Thyroid gland (tissue), 4 donors: ENCODE measurements around the gene NDUFS8. TPM values are rescaled to one million over a fixed set of nuclear protein-coding genes. Genes with fewer than 3 reads are reported as not detected.

ENCODE experiments used
- DNase-seq, 2 donors: peaks; one replicate each; pipeline ENCODE4 v3.0.0-alpha.2; 2019
- H3K27ac ChIP-seq, 3 donors: fragments of 200-600 bp; sonication (generic); 1 replicate in 2 of 3; 2 replicates in 1 of 3; pipeline ENCODE4 v1.5.1; 2016 to 2019; ENCODE audit warnings: mild to moderate bottlenecking in 1 of 3, moderate library complexity in 1 of 3
- H3K27me3 ChIP-seq: fragments of 200-600 bp; sonication (generic); one replicate; pipeline ENCODE4 v1.5.1; 2019
- H3K36me3 ChIP-seq, 2 donors: fragments of 200-600 bp; sonication (generic); one replicate each; pipeline ENCODE4 v1.5.1; 2016 to 2019
- H3K4me1 ChIP-seq, 2 donors: fragments of 200-600 bp; sonication (generic); one replicate each; pipeline ENCODE4 v1.5.1; 2017 to 2019
- H3K4me3 ChIP-seq, 3 donors: fragments of 200-600 bp; sonication (generic); replicated peaks in 1 of 3; 1 replicate in 2 of 3; 2 replicates in 1 of 3; pipeline ENCODE4 v1.5.1; 2016; ENCODE audit warnings: mild to moderate bottlenecking in 1 of 3
- H3K9me3 ChIP-seq: fragments of 200-600 bp; sonication (generic); one replicate; pipeline ENCODE4 v1.5.1; 2017
- POLR2A ChIP-seq, 2 donors: fragments of 450-650 bp; IDR thresholded peaks; one replicate each; pipeline ENCODE4 v1.6.1; 2017; ENCODE audit warnings: antibody characterized with exemption in 2 of 2, mild to moderate bottlenecking in 2 of 2, moderate library complexity in 1 of 2
- WGBS, 2 donors: methylation state at CpG; one replicate each; pipeline ENCODE4 v1.1.5; 2017; 5-methylcytosine and 5-hydroxymethylcytosine counted together
- intact Hi-C: fragments of 100-400 bp; cut with DNase I; formaldehyde crosslinking; loops from one replicate; pipeline ENCODE4 v1.15.1; 2023
- total RNA-seq, 4 donors: library from RNA; depleted of rRNA; stranded (reverse); fragments of >200 nt; gene quantifications; one replicate each; pipeline ENCODE4 v1.2.3, GENCODE V29; 2016
- TF ChIP-seq, protein P1 (sequence below), 6 experiments: fragments of 200-600 bp in 3 of 6; fragments of 450-650 bp in 3 of 6; sonication (generic) in 3 of 6; IDR thresholded peaks; one replicate each; pipeline ENCODE4 v1.5.1; 2016 to 2019; ENCODE audit warnings: antibody characterized with exemption in 6 of 6, mild to moderate bottlenecking in 2 of 6, inconsistent platforms in 1 of 6, moderate library complexity in 1 of 6

Gene NDUFS8
- total RNA-seq, 4 donors from 2014 or later, result 222 to 310 (median 254) TPM

DNA sequence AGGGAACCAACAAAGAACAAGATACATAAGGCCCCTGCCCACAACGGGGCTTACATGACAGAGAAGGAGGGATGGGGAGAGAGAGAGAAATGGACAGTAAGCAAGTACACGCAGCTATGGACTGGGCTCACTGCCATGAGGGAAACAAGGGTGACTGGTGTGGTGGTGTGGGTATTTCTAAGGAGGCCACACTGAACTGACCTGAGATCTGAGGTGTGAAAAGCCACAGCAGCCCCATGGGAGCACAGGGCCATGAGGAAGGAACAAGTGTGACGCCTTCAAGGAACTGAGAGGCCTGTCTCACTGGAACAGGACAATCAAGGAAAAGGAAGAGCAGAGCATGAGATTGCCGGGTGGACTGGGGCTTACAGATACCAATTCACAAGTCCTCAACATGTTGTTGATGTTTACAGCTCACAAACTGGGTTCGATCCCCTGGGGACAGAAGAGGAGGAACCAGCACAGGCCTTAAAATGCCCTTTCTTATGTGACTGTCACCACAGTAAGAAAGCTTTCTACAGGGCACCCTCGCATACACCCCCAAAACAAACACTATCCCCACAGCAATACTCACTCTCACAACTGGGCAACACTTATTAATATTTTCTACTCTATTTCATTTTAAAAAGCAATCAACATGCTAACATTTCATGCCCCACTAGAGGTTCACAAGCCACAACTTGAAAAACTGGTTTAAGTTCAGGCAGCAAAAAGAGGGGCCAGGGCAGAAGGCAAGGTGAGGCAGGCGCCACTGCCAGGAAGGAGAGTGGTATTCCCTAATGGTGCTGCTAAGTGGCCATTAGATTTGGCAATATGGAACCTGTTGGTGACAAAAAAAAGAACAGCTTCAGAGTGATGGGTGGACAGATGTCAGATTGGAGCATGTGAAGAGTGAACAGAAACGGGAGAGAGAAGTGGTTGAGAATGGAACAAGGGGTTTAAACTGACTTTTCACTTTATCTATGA, 47.4 kb downstream of the NDUFS8 start:
- no peaks in the 10 kb centered on the region for H3K27me3 ChIP-seq
- TF ChIP-seq POLR2A (IDR thresholded peaks at IDR 0.05), result no peak
- TF ChIP-seq, protein P1, sequence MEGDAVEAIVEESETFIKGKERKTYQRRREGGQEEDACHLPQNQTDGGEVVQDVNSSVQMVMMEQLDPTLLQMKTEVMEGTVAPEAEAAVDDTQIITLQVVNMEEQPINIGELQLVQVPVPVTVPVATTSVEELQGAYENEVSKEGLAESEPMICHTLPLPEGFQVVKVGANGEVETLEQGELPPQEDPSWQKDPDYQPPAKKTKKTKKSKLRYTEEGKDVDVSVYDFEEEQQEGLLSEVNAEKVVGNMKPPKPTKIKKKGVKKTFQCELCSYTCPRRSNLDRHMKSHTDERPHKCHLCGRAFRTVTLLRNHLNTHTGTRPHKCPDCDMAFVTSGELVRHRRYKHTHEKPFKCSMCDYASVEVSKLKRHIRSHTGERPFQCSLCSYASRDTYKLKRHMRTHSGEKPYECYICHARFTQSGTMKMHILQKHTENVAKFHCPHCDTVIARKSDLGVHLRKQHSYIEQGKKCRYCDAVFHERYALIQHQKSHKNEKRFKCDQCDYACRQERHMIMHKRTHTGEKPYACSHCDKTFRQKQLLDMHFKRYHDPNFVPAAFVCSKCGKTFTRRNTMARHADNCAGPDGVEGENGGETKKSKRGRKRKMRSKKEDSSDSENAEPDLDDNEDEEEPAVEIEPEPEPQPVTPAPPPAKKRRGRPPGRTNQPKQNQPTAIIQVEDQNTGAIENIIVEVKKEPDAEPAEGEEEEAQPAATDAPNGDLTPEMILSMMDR (IDR thresholded peaks at IDR 0.05), result peak in 3 of 6 experiments; percentile 5 to 30 (median 18)
- H3K9me3 ChIP-seq, result no peaks in the 10 kb centered on the region
- H3K4me3 ChIP-seq, result no peak overlapping the region
- peak; percentile 57 to 59 for DNase-seq
- peak overlapping the region; percentile 41 to 62 (median 54) for H3K27ac ChIP-seq
- 54 to 60% methylated on average over 8 of the region's 8 CpGs for WGBS, 2 donors
- intact Hi-C loops, result no loop called here
- peaks cover 2 to 10% of the 10 kb centered on the region in 2 donors for H3K36me3 ChIP-seq
- peaks cover 33 to 44% of the 10 kb centered on the region in 2 donors for H3K4me1 ChIP-seq

DNA sequence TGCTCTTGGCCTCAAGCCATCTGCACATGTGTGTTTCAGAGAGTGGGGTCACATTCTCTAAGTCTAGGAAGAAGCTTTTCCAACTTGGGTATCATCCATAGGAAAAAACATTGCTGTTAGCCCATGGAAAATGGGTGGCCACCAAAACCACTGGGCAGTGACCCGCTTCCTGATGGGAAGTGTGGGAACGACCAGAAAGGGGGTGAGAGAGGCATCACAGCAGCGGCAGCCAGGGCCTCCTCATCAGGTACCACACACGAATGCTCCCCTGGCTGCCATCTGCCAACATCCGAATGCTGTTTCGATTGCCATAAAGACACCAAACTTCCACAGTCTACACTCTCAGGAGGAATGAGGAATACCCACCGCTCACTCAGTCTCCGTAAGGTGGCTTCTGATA, 50.4 kb downstream of the NDUFS8 start:
- DNase-seq, result no peak
- H3K4me1 ChIP-seq, result peaks cover 40 to 56% of the 10 kb centered on the region in 2 donors

DNA sequence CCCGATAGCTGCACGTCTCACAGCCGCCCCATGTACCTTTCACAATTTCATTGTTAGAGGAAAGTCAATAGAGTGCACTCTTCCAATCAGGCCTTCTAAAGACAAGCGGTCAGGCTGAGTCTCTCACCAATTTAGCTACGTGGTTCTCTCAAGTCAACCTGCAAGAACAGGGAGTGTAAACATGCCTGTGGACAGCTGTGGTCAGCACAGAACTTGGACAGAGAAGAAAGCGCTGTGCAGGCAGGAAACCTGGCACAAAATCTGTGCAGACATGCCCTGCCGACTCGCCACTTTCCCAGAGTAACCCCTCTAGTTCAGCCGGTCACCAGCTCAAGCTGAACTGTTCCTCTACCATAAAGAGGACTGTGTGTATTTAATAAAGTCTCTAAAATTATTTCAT, 51.2 kb downstream of the NDUFS8 start:
- peaks cover 0 to 7% of the 10 kb centered on the region in 2 donors for H3K36me3 ChIP-seq
- peak overlapping the region; percentile 71 to 86 (median 80) for H3K27ac ChIP-seq
- no peak overlapping the region for H3K4me3 ChIP-seq
- DNase-seq, result peak; percentile 88 to 90
- H3K9me3 ChIP-seq, result no peaks in the 10 kb centered on the region
- TF ChIP-seq, protein P1 (IDR thresholded peaks at IDR 0.05), result no peak
- TF ChIP-seq POLR2A (IDR thresholded peaks at IDR 0.05), result peak in 1 of 2 donors; percentile 44
- intact Hi-C loops, result no loop called here
- H3K4me1 ChIP-seq, result peaks cover 40 to 56% of the 10 kb centered on the region in 2 donors
- 15 to 48% methylated on average over 9 of the region's 9 CpGs for whole genome bisulfite sequencing, 2 donors
- H3K27me3 ChIP-seq, result no peaks in the 10 kb centered on the region

More for the DNA sequence above, 50.4 kb downstream of the NDUFS8 start:
- Histone ChIP-seq H3K36me3 (peaks cover 0 to 7% of the 10 kb centered on the region in 2 donors), H3K9me3 (no peaks in the 10 kb centered on the region), H3K27ac (peak overlapping the region; percentile 71 to 83 (median 80)), H3K4me3 (no peak overlapping the region), H3K27me3 (no peaks in the 10 kb centered on the region)
- TF ChIP-seq, protein P1 (IDR thresholded peaks at IDR 0.05), result no peak
- TF ChIP-seq POLR2A (IDR thresholded peaks at IDR 0.05), result no peak
- intact Hi-C loops, result no loop called here
- 87 to 89% methylated on average over 8 of the region's 8 CpGs for WGBS, 2 donors

DNA sequence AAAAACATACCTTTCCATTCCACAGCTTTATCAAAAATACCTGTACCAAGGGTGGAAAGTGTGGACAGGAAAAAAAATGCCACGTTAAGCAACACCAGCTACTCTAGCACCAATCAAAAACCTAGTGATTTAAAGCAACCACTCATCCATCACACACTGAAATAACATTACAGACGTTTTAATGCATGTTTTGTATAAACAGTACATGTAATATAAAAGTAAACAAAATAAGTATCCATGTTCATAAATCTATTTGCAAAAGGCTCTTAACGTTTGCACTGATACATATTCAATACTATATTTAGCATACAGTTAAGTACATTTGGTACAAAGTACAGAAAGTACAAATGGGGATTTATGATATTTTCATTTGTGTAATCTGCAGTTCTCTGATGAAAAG, 52.0 kb downstream of the NDUFS8 start:
- TF ChIP-seq, protein P1 (IDR thresholded peaks at IDR 0.05), result no peak
- no peak for TF ChIP-seq POLR2A (IDR thresholded peaks at IDR 0.05)
- Histone ChIP-seq H3K9me3 (no peaks in the 10 kb centered on the region), H3K4me1 (peaks cover 39 to 48% of the 10 kb centered on the region in 2 donors), H3K27me3 (no peaks in the 10 kb centered on the region), H3K36me3 (peaks cover 0 to 7% of the 10 kb centered on the region in 2 donors), H3K27ac (peak overlapping the region; percentile 71 to 86 (median 80)), H3K4me3 (no peak overlapping the region)
- WGBS, 2 donors, result 20 to 24% methylated on average over 3 of the region's 3 CpGs
- no peak for DNase-seq
- intact Hi-C loops, result no loop called here

GRCh38 chr11:68083517-68083916, 53.0 kb downstream of the NDUFS8 start:
- H3K27me3 ChIP-seq, result no peaks in the 10 kb centered on the region
- peaks cover 0 to 7% of the 10 kb centered on the region in 2 donors for H3K36me3 ChIP-seq
- 95 to 98% methylated on average over 3 of the region's 3 CpGs for WGBS, 2 donors
- TF ChIP-seq POLR2A (IDR thresholded peaks at IDR 0.05), result no peak
- TF ChIP-seq, protein P1 (IDR thresholded peaks at IDR 0.05), result no peak
- H3K4me3 ChIP-seq, result no peak overlapping the region
- intact Hi-C loops, result no loop called here
- peak overlapping the region; percentile 14 to 80 (median 57) for H3K27ac ChIP-seq
- no peaks in the 10 kb centered on the region for H3K9me3 ChIP-seq
- no peak for DNase-seq
- H3K4me1 ChIP-seq, result peaks cover 28 to 37% of the 10 kb centered on the region in 2 donors
